Fibroblast of skin of right biceps (primary cell): Measurements from ENCODE around the gene OR56A5.

Source experiments
- DNase-seq: peaks from one replicate; pipeline ENCODE4 v3.0.0-alpha.2; 2013

OR56A5 gene

DNA sequence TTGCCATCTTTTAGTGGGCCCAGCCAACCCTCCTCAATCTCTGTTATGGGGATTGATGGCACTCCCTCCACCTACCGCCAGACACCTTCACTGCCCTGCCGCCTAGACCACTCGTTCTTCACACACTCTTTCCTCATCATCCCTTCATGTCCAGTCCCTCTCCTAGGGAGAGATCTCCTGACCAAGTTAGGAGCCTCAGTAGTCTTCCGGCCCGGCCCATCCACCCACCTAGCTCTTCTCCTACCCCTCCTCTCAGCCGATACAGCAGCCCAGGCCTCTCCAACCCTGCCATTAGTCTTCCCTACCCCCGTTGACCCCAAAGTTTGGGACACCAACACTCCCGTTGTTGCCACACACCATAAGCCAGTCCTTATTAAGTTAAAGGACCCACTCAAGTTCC, 37.2 kb downstream of the OR56A5 start:
- no peak for DNase-seq

DNA sequence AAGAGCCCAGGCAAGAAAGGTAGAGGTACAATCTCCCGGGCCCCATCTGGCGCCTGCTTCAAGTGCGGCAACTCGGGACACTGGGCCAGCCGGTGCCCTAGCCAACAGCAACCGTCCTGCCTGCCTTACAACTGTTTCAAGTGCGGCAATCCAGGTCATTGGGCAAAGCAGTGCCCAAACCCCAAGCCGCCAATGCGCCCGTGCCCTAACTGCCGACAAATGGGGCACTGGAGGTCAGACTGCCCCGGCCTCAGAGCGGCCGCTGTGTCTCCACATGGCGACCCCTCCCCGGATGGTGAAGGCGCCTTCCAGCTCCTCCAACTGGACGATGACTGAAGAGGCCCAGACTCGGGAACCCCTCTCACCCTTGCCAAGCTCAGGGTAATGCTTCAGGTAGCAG, 37.7 kb downstream of the OR56A5 start:
- DNase-seq: no peak

DNA sequence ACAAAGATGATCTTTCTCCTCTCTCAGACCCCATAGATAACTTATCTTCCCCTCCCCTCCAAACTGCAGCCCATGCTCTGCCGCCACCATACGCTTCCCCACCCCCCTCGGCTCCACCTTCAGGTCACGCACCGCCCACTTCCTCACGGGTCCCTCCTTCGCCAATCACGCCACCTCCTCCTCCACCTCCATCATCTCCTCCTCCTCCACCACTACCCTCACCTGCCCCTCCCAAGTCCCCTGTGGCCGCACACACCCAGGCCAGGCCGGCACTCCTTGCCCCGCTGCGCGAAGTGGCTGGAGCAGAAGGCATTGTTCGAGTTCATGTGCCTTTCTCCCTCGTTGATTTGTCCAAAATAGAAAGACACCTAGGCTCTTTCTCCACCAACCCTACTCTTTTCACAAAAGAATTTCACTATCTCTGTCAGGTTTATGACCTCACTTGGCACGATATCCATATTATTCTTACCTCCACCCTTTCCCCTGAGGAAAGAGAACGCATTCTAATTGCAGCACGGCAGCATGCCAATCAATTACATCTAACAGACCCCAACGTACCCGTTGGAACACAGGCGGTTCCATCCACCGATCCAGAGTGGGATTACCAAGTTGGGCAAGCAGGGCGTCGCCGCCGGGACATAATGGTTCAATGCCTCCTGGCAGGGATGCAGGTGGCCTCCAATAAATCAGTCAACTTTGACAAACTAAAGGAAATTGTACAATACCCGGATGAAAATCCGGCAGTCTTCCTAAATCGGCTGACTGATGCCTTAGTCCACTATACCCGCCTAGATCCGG, 38.5 kb downstream of the OR56A5 start:
- no peak for DNase-seq

DNA sequence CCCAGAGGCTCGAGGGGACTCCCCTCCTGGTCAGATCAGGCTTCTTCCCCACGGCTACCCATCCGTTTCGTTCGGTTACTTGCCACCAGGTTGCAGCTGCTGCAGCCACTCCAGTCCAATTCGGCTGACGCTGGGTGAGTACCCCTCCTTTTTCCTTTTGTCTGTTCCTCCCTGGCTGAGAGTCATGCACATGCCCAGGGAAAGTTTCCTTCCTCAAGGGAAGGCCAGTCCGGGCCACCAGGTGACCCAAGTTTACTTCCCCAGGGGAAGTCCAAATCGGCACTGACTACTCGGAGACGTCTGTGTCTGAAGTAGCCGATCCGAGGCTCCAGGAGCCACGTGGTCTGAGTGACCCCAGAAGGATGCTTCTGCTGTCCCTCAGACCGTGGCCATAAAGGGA, 39.5 kb downstream of the OR56A5 start:
- DNase-seq: no peak

DNA sequence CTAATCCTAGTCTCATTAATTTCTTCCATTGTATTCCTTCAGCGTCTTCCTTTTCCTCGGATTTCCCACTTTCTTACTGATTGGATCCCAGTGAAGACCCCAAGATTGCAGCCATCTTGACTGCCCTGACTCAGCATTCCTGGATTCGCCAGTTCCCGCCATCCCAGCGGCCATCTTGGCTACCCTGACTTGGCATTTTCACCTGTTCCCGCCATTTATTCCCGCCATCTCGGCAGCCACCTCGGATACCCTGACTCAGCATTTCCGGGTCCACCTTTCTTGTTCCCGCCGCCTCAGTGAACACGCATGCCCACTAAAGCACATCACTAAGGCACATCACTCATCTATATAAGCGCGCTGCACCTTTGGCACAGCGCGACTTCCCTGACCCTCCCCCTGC, 40.0 kb downstream of the OR56A5 start:
- no peak for DNase-seq

DNA sequence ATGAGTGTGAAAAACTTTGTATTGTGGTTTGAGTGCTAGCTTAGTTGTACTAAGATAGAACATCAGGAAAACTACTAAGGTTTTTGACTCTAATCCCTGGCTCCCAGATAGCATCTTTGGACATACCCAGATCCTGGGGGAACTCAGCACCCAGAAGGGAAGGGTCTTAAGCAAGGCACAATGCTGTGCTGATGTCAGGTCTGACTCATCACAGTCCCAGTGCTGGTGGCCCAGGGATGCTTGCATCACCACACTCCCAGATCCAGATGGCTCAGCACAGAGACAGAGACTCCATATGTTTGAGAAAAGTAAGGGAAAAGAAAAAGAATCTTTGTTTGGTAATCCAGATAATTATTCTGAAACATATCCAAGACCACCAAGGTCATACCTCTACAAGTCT, 44.5 kb downstream of the OR56A5 start:
- no peak for DNase-seq

DNA sequence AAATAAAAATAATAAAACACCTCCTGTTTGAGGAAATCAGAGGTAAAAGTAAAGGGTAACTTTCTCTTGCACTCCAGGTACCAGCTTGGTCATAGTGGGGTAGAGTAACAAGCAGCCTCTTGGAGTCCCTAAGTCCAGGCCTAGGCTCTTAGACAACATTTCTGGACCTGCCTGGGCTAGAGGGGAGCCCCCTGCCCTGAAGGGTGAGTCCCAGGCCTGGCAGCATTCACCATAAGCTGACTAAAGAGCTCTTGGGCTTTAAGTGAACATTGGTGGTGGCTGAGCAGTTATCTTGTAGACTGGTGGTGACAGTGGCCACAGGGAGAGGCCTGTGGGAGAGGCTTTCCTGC, 44.9 kb downstream of the OR56A5 start:
- DNase-seq: no peak

DNA sequence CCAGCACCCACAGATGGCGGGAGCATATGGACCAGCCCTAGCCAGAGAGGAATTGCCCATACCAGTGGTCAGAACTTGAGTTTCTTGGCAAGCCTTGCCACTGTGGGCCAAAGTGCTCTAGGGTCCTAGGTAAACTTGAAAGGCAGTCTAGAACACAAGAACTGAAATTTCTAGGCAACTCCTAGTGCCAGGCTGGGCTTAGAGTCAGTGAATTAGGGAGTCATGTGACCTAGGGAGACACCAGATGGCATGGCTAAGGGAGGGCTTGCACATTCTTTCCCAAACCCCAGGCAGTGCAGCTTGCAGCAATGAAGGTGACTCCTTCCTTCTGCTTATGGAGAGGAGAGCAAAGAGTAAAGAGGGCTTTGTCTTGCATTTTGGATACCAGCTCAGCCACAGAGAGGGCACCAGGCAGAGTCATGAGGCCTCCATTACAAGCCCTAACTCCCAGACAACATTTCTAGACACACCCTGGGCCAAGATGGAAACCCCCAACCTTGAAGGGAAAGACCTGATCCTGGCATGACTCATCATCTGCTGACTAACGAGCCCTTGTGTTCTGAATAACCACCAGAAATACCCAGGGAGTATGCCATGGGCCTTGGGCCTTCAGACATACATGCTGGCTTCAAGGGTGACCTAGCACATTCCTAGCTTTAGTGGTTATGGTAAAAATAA, 45.4 kb downstream of the OR56A5 start:
- no peak for DNase-seq
